Liver (tissue), 9 donors: ENCODE measurements around the gene SLPI. TPM values are rescaled to one million over a fixed set of nuclear protein-coding genes. Genes with fewer than 3 reads are reported as not detected.

Experiments used
- DNase-seq: peaks from one replicate; pipeline ENCODE4 v3.0.0-alpha.2; 2017; ENCODE audit warnings: low spot score
- H3K27ac ChIP-seq, 2 donors: one replicate each; pipeline ENCODE4 v1.7.0; 2013; ENCODE audit warnings: inconsistent platforms in 2 of 2, low read length in 2 of 2, control low read depth in 1 of 2, low read depth in 1 of 2, mild to moderate bottlenecking in 1 of 2
- H3K27me3 ChIP-seq, 4 donors: one replicate each; pipeline versions ENCODE4 v1.6.1 to v1.7.0; 2013; ENCODE audit warnings: low read length in 3 of 4, inconsistent platforms in 1 of 4, mild to moderate bottlenecking in 1 of 4, moderate library complexity in 1 of 4; ENCODE audit not compliant: control insufficient read depth in 4 of 4, insufficient read depth in 4 of 4
- H3K36me3 ChIP-seq, 4 donors: one replicate each; pipeline versions ENCODE4 v1.6.1 to v1.7.0; 2013; ENCODE audit warnings: low read length in 3 of 4, mild to moderate bottlenecking in 3 of 4, low read depth in 1 of 4, moderate library complexity in 1 of 4; ENCODE audit not compliant: control insufficient read depth in 4 of 4, insufficient read depth in 3 of 4
- H3K4me1 ChIP-seq, 4 donors: one replicate each; pipeline versions ENCODE4 v1.6.1 to v1.7.0; 2013; ENCODE audit warnings: low read length in 3 of 4, mild to moderate bottlenecking in 3 of 4, moderate library complexity in 1 of 4; ENCODE audit not compliant: control insufficient read depth in 4 of 4, insufficient read depth in 4 of 4
- H3K4me3 ChIP-seq, 3 donors: one replicate each; pipeline versions ENCODE4 v1.6.1 to v1.7.0; 2013; ENCODE audit warnings: low read length in 3 of 3, control low read depth in 1 of 3, low read depth in 1 of 3, mild to moderate bottlenecking in 1 of 3
- H3K9ac ChIP-seq, 2 donors: one replicate each; pipeline ENCODE4 v1.7.0; 2013; ENCODE audit warnings: low read length in 2 of 2, mild to moderate bottlenecking in 2 of 2, moderate library complexity in 2 of 2, control low read depth in 1 of 2, low read depth in 1 of 2
- H3K9me3 ChIP-seq, 4 donors: one replicate each; pipeline versions ENCODE4 v1.6.1 to v1.7.0; 2013; ENCODE audit warnings: low read length in 3 of 4; ENCODE audit not compliant: control insufficient read depth in 4 of 4
- FOXA1 ChIP-seq: IDR thresholded peaks from 2 replicates; pipeline ENCODE4 v1.6.1; 2016; ENCODE audit warnings: antibody characterized with exemption
- FOXA2 ChIP-seq: IDR thresholded peaks from 2 replicates; pipeline ENCODE4 v1.6.1; 2016; ENCODE audit warnings: antibody characterized with exemption
- HNF4A ChIP-seq, 2 donors: conservative IDR thresholded peaks; 2 replicates each; pipeline ENCODE4 v1.6.1; 2016; ENCODE audit warnings: antibody characterized with exemption in 2 of 2, mild to moderate bottlenecking in 2 of 2
- MAX ChIP-seq: IDR thresholded peaks from 2 replicates; pipeline ENCODE4 v1.6.1; 2016; ENCODE audit warnings: antibody characterized with exemption
- NR2F2 ChIP-seq: IDR thresholded peaks from 2 replicates; pipeline ENCODE4 v1.6.1; 2016; ENCODE audit warnings: antibody characterized with exemption
- RAD21 ChIP-seq, 2 donors: IDR thresholded peaks; 2 replicates each; pipeline ENCODE4 v1.6.1; 2016; ENCODE audit warnings: antibody characterized with exemption in 2 of 2, mild to moderate bottlenecking in 2 of 2
- ZBTB33 ChIP-seq: IDR thresholded peaks from 2 replicates; pipeline ENCODE4 v1.6.1; 2016; ENCODE audit warnings: antibody characterized with exemption
- WGBS: extraction: QIAGEN DNeasy Blood & Tissue Kit; methylation state at CpG from one replicate; pipeline ENCODE4 v1.1.7; 2013; 5-methylcytosine and 5-hydroxymethylcytosine counted together
- polyA plus RNA-seq, 2 donors: library from polyadenylated mRNA; stranded (reverse) in 1 of 2; unstranded in 1 of 2; fragments of 200-250 nt in 1 of 2; fragments of >200 nt in 1 of 2; fragmentation: Nextera tagmentation in 1 of 2; extraction: Ambion mirVana in 1 of 2; gene quantifications; one replicate each; pipeline versions ENCODE4 v1.2.1 to v1.2.3, GENCODE V29; 2013 to 2015
- total RNA-seq, 2 donors: library from RNA; depleted of rRNA; stranded (reverse); fragments of >200 nt; gene quantifications; one replicate each; pipeline ENCODE4 v1.2.3, GENCODE V29; 2014
- donor health status: healthy.
- donor health status: healthy.
- donor health status: healthy.
- donor health status: healthy.
- donor health status: healthy.

The SLPI gene
- total and polyA plus RNA-seq, 4 donors, result 1.9 to 308 (median 93.9) TPM

GRCh38 chr20:45211569-45212474 lies 42.5 kb downstream of the SLPI start:
- TF ChIP-seq FOXA1 (no peak), ZBTB33 (no peak), NR2F2 (no peak)
- Histone ChIP-seq H3K9ac (no peak overlapping the region), H3K4me3 (no peak overlapping the region), H3K27me3 (no peaks in the 10 kb centered on the region), H3K9me3 (no peaks in the 10 kb centered on the region), H3K36me3 (no peaks in the 10 kb centered on the region), H3K4me1 (no peaks in the 10 kb centered on the region), H3K27ac (no peak overlapping the region)
- no peak for DNase-seq

GRCh38 chr20:45209924-45210323 lies 44.4 kb downstream of the SLPI start:
- Histone ChIP-seq H3K9ac (no peak overlapping the region), H3K4me3 (no peak overlapping the region), H3K27ac (no peak overlapping the region), H3K4me1 (no peaks in the 10 kb centered on the region), H3K27me3 (peaks cover 0 to 3% (median 0%) of the 10 kb centered on the region in 4 donors), H3K9me3 (no peaks in the 10 kb centered on the region), H3K36me3 (no peaks in the 10 kb centered on the region)
- no peak for DNase-seq
- TF ChIP-seq FOXA2, result no peak
- TF ChIP-seq RAD21 (IDR thresholded peaks at IDR 0.05), result no peak
- no peak for TF ChIP-seq NR2F2
- TF ChIP-seq HNF4A (conservative IDR thresholded peaks at IDR 0.05), result no peak
- WGBS, result 97% methylated on average over 1 of the region's 1 CpG

GRCh38 chr20:45206725-45207124 lies 47.6 kb downstream of the SLPI start, which contains the start of gene SEMG1:
TSS of gene SEMG1 (plus strand) at chr20:45207033. CDS start at chr20:45207054, 21 bp downstream.
- H3K9ac ChIP-seq, result no peak within 1 kb of the TSS
- TF ChIP-seq MAX, result no peak
- 13% methylated on average over 1 of the region's 1 CpG for WGBS
- no peak within 1 kb of the TSS for H3K4me3 ChIP-seq
- H3K27ac ChIP-seq, result no peak within 1 kb of the TSS
- no peaks in the 10 kb centered on the region for H3K36me3 ChIP-seq
- H3K9me3 ChIP-seq, result no peaks in the 10 kb centered on the region
- DNase-seq, result no peak
- H3K27me3 ChIP-seq, result peaks cover 0 to 4% (median 0%) of the 10 kb centered on the region in 4 donors
- H3K4me1 ChIP-seq, result no peaks in the 10 kb centered on the region

Other genes starting within 250 kb of the SLPI start
- gene KCNS1, start 153.4 kb downstream of the SLPI start, total RNA-seq, result under 1 TPM in 1 of 2 donors, not detected in 1; 0.09 TPM
- gene KCNS1, start 153.4 kb downstream of the SLPI start, polyA plus RNA-seq, result under 1 TPM in 1 of 2 donors, not detected in 1; 0.02 TPM
- not detected for gene WFDC5, start 139.4 kb downstream of the SLPI start, total RNA-seq
- not detected for gene WFDC5, start 139.4 kb downstream of the SLPI start, polyA plus RNA-seq
- not detected for gene WFDC12, start 130.1 kb downstream of the SLPI start, total RNA-seq
- gene WFDC12, start 130.1 kb downstream of the SLPI start, polyA plus RNA-seq, result not detected
- not detected for gene PI3, start 79.7 kb downstream of the SLPI start, total RNA-seq
- gene PI3, start 79.7 kb downstream of the SLPI start, polyA plus RNA-seq, result not detected
- not detected for gene SEMG1, start 47.5 kb downstream of the SLPI start, total RNA-seq
- gene SEMG1, start 47.5 kb downstream of the SLPI start, polyA plus RNA-seq, result not detected
- not detected for gene SEMG2, start 33.2 kb downstream of the SLPI start, total RNA-seq
- gene SEMG2, start 33.2 kb downstream of the SLPI start, polyA plus RNA-seq, result not detected
- gene RBPJL, start 52.3 kb upstream of the SLPI start, total RNA-seq, result not detected
- not detected for gene RBPJL, start 52.3 kb upstream of the SLPI start, polyA plus RNA-seq
- gene MATN4, start 53.7 kb upstream of the SLPI start, total RNA-seq, result not detected
- gene MATN4, start 53.7 kb upstream of the SLPI start, polyA plus RNA-seq, result under 1 TPM in 1 of 2 donors, not detected in 1; 0.05 TPM
- 100 to 1,000 TPM in 1 of 2 donors, 10 to 100 TPM in 1; 54.4 to 147 TPM for gene SDC4, start 93.9 kb upstream of the SLPI start, total RNA-seq
- gene SDC4, start 93.9 kb upstream of the SLPI start, polyA plus RNA-seq, result 10 to 100 TPM; 80.6 to 86.5 TPM
- 10 to 100 TPM; 15.0 to 29.0 TPM for gene SYS1, start 108.6 kb upstream of the SLPI start, total RNA-seq
- gene SYS1, start 108.6 kb upstream of the SLPI start, polyA plus RNA-seq, result 10 to 100 TPM; 27.2 to 37.8 TPM
- gene TP53TG5, start 123.8 kb upstream of the SLPI start, total RNA-seq, result not detected
- gene TP53TG5, start 123.8 kb upstream of the SLPI start, polyA plus RNA-seq, result not detected
- gene DBNDD2, start 153.7 kb upstream of the SLPI start, total RNA-seq, result 1 to 10 TPM; 2.1 to 3.2 TPM
- gene DBNDD2, start 153.7 kb upstream of the SLPI start, polyA plus RNA-seq, result 1 to 10 TPM; 2.2 to 4.6 TPM
- gene PIGT, start 161.6 kb upstream of the SLPI start, total RNA-seq, result 10 to 100 TPM; 14.4 to 20.7 TPM
- 10 to 100 TPM; 47.6 to 64.5 TPM for gene PIGT, start 161.6 kb upstream of the SLPI start, polyA plus RNA-seq
- gene WFDC2, start 215.2 kb upstream of the SLPI start, total RNA-seq, result not detected
- 1 to 10 TPM; 1.3 to 1.8 TPM for gene WFDC2, start 215.2 kb upstream of the SLPI start, polyA plus RNA-seq